Measurements from ENCODE around the gene MAPKAPK3.

Gene MAPKAPK3

GRCh38 chr3:50587806-50588758 is 28.9 kb upstream of the MAPKAPK3 start:
- no peak for DNase-seq

DNA sequence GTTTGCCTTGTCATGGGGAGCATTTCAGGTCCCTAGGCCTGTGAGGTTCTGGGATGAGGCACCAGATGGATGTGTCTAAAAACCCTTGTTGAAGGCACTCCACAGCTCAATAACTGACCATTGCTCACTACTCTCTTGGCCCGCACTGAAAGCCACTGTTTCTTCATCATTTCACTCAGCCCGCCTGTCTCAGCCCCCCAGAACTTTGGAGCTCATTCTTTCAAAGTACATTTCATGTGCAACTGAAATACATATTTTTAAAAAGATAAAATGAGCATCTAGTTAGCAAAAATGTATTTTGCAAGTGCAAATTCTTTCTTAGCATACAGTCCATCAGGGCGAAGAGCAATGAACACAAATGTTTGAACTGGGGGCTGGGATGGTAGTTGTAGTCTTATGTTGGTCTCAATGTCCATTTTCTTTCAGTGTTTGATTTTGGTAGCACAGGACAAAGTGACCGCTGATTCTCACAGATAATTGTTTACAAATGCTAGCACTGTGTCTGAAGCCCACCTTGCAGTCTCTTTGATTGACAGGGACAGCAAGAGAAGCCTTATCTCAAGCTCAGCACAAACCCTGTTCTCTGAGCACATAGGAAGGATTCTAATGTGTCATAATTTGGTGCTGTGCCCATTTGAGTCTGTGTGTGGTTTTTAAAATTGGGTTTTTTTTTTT is 28.1 kb upstream of the MAPKAPK3 start:
- DNase-seq = no peak

DNA sequence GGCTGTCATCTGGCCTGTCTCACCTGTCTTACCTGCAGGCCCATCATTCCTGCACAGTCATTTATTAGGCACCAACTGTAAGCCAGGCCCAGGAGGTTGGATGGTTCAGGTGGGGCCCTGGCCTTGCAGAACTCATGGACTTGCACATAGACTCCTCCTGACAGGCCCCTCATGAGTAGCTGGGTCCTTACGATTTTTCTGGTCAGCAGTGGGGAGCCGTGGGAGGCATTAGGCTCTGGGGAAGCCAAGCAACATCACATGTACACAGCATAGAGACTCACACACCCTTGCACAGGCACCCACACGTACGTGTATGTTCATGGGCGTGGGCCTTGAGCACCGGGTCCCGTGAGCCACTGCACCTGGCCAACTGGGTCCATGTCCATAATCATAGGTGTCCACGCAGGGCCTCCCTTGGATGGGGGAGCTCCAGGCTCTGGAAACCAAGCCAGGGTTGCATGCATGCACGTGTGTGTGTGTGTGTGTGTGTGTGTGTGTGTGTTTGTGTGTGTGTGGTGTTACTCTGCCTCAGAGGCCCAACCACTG is 25.7 kb upstream of the MAPKAPK3 start:
- no peak for DNase-seq

GRCh38 chr3:50592568-50592967 is 24.4 kb upstream of the MAPKAPK3 start:
- no peak for DNase-seq

DNA sequence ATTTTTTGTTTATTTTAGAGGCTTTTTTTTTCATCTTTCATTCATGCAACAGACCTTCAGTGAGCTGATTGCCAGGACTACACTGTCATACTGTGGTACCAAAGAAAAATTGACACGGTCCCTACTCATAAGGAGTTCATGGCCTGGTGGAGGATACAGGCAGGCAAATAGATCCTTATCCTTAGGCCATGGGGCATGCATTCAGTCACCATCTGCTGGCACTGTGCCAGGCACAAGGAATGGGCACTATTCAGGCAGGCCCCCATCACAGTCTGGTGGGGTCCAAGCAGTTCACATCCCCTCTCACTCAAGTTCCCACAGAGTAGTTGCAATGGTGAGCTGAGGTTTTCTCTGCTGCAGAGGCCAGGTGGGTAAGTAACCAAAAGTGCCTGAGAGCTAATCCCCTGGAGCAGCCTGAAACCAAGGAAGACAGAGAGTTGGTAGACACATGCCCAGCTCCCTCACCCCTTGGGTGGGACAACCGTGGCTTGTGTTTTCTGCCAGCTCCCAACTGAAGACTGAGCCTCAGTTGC is 22.6 kb upstream of the MAPKAPK3 start:
- no peak for DNase-seq

GRCh38 chr3:50599115-50599715 is 17.7 kb upstream of the MAPKAPK3 start:
- DNase-seq = no peak

GRCh38 chr3:50599716-50600118 is 17.2 kb upstream of the MAPKAPK3 start:
- DNase-seq = no peak

DNA sequence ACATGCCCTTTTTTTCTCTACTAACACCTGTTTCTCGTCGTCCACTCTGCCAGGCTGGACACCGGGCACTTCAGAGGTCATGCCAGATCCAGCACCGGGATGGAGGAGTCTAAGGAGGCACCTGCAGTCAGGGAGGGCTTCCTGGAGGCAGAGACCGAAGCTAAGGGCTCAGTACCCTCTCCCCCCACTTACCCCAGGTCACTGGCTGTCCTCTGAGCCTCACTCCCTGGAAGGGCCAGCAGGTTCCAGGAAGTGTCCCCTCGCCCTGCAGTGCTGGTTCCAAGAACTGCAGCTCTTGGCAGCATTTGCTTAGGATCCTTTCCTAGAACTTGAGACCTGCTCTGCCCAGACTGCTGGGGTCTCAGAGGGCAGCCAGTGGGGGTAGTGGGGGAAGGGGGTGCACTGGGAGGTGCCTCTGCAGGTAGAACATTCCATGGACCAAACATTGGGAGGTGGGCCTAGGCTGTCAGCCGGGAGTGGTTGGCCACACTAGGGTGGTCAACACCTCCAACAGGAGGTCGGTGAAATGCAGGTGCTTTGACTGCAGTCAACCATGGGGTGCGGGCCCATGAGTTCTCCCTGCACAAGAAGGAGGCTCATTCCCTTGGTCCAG is 16.7 kb upstream of the MAPKAPK3 start:
- DNase-seq = no peak

DNA sequence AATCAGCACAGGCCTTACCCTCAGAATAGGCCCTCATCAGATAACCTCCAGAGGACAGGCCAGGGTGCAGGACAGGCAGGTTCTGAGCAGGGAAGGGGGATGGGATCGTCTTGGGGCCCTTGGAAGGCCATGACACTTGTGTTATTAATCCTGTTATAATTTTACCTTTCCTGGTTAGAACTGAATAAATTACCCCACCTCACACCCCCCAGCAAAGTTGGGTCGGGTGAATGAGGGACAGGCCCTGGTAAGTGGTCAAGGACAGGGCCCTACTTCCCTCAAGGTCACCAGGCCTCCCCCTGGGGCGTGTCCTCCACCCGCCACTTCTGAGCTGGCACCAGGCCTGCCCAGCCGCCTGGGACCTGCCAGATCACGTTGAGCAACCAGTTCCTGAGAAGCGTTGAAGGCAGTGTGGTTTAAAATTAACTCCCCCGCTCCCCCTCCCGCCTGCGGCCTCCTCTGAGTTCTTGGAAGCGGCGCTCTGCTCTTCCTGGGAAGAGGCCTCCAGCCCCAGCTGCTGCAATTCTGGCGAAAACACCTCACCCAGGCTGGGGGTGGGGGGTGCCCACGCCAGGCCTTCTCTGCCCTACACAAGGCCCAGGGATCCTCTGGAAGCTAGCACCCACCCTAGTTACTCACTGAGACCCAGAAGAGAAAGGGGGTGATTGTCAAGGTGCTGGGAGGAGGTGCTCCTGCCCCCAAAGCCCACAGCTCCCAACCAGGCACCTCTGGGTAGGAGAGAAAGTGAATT is 15.9 kb upstream of the MAPKAPK3 start:
- peak; percentile 39 for DNase-seq

DNA sequence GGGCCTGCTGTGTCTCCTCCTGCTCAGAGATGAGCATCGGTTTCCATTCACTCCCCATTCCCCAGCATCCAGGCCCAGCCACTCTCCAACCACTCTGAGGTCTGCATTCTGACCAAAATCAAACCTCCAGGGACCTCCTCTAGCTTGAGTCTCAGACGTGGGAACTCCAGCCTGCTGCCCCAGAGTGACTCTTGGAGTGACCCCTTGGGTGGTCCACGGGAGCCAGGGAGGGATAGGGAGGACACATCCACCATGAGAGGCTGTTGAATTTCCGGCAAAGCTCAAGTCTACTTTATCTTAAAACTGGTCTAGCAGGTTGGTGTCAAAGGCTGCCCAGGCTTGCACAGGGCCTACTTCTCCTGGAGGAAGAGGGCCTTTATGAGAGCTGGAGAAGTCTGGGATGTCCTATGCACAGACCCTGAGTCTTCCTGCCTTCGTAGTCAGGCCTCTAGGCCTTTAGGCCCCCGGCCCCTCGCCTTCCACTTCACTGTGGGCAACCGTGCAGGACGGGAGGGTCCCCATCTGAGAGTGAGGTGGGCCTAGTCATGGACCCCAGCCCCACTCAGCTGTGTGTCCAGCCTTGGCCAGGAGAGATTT is 14.3 kb upstream of the MAPKAPK3 start:
- no peak for DNase-seq

- no peak for DNase-seq
These were observed 13.5 kb upstream of the MAPKAPK3 start for GRCh38 chr3:50603261-50604109.

DNA sequence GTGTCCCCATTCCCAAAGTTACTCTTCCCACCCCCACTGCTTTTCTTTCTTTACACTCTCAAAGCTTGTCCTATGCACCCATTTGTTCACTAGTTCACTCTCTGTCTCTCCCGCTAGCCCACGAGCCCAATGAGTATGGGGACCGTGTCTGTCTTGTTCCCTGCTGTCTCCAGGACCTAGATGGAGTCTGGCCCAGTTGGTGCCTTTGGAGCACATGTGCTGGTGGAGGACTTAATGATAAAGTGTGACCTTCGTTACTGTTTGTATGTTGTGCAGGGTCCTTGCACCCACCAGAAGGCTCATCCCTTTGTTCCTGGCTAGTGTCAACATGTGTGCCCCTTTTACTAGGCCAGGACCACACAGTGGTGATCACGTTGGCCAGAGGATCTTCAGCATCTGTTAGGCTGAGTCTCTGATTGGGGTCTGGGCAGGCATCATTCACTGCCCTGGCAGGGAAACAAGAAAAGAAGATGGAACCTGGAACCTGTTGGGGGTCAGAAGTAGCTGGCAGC is 12.8 kb upstream of the MAPKAPK3 start:
- no peak for DNase-seq

DNA sequence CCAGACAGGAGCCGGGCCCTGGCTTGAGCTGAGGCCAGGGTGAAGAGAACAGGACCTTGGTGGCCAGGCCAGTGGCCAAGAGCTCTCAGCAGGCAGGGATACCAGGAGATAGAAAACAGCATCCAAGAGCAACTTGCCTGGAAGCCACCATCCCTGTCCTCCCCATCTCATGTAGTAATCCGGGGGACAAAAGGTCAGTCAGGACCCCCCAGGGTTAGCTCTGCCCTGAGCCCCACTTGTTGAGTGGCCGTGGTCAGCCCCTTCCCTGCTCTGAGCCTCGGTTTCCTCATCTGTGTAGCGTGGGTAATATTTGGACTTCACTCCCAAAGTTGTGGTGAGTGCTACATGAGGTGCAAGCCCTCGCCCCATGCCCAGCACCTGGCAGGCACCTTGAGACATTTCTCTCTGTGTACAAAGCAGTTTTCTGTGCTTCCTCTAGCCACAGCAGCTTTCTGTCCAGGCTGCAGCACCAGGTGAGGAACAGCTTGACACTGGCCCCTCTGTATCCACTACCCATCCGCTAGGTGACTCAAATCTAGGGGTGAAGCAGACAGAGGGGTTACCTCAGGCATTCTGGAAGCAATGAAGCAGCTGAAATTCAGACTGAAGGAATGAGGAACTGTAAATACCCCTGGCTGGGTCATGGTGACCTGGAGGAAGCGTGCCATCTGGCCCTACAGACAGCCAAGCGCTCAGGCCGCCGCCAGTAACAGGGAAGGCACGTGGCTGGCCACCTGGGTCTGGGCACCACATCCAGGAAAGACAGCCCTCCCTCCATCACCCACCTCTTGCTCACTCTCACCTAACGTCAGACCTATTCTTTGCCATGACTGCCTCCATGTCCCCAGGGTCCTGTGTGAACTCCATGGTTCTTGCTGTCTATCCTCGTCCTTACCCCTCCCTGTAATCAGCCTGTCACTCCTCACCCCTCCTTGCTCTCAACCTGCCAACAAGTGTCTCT is 12.0 kb upstream of the MAPKAPK3 start:
- no peak for DNase-seq

DNA sequence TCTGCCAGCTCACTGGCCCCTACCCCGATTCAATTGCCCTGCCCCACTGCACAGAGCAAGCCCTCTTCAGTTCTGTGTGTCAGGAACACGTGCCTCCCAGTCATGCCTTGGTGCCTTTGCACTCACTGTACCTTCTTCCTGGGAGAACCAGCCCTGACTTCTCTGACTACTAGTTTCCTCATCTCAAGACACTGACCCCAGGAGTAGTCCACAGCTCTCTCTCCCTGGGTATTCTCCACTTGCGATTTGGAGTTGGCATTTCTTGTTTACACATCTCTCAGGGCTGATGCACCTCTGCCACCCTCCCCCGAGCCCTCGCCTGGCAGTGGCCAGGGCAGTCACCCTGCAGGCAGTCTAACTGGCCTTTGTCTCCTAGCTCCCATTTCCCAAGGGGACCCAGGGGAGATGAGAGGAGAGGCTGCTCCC is 11.0 kb upstream of the MAPKAPK3 start:
- no peak for DNase-seq

GRCh38 chr3:50606596-50606995 is 10.4 kb upstream of the MAPKAPK3 start:
- DNase-seq = no peak

DNA sequence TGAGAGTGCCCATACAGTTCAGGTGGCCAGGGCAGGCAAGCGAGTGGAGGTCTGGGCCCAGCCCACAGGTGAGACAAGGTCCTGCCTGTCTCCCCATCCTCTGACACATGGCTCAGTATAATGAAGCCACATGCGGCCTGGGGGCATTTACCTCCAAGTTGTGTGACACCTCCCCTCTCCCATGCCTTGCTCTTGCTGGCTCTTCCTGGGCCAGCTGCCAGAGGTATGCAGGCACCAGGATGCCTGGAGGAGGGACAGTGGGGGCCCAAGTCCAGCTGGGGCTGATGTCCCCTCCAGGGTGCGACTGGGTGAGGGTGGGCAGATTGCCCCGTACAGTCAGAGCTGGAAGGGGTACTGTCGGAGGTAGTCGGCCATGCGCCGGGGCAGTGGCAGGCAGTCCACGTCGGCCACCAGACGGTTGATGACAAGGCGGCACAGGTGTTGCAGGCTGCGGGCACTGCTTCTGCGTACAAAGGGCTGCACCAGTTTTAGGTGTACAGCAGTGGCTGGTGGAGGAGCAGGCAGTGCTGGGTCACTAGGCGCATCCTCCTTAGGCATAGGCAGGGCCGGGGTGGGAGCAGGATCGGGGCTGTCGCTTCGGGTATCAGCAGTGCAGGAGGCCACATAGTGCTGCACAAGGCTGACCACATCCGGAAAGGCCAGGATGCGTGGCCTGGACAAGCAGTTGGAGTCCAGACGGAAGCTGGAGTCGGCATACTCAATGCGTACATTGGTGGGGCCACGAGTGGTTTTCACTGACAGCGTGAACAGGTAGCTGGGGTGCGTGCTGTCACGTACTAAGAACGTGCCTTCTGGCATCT is 9.5 kb upstream of the MAPKAPK3 start:
- DNase-seq = no peak

GRCh38 chr3:50608278-50608677 is 8.7 kb upstream of the MAPKAPK3 start:
- no peak for DNase-seq

Data from NCI-H82 (cell line).